Measurements from ENCODE around the gene FMR1NB. TPM values are rescaled to one million over a fixed set of nuclear protein-coding genes. Genes with fewer than 3 reads are reported as not detected.

FMR1NB gene
- not detected for polyA plus RNA-seq (2013, experiment 1 of 4)
- polyA plus RNA-seq (2013, experiment 2 of 4) = not detected
- not detected for polyA plus RNA-seq (2013, experiment 3 of 4)
- not detected for polyA plus RNA-seq (2013, experiment 4 of 4)

- WGBS, 2 experiments = 96 to 97% methylated on average over 33 of the region's 35 CpGs
- no peaks in the 10 kb centered on the region for H3K4me1 ChIP-seq (ENCODE audit: control insufficient read depth, insufficient read depth, low read length)
- no peaks in the 10 kb centered on the region for H3K27me3 ChIP-seq (ENCODE audit: control insufficient read depth, insufficient read depth, low read length, poor library complexity, severe bottlenecking)
Observed at GRCh38 chrX:147981038-147981752, at the start of gene FMR1NB. FMR1NB (plus strand) TSS chrX:147981337; CDS start chrX:147981403, 66 bp downstream.

DNA sequence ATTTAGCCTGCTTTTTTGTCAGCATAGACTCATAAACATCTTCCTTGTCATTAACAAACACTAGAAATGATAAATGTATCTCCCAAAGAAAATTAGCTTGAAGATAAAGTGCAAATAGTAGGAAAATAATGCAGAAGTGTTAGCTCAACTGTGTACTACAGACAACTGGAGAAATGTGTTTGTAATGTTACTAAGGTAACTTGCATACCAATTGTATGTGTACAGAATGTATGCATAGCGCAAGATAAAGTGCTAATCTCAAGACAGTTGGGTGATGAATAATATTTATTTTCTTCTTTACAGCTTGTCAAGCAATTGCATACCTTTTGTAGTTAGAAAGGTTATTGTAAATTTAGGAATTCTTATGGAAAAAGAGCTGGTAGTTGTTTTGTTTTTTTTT, 47.3 kb upstream of the FMR1NB start:
- no peaks in the 10 kb centered on the region for H3K27me3 ChIP-seq (ENCODE audit: control insufficient read depth, insufficient read depth, low read length, poor library complexity, severe bottlenecking)
- H3K36me3 ChIP-seq (ENCODE audit: control insufficient read depth, insufficient read depth, low read length) = peaks cover 9% of the 10 kb centered on the region
- H3K4me3 ChIP-seq (ENCODE audit: insufficient read depth, low read depth, low read length) = no peak overlapping the region
- WGBS, 2 experiments = 100% methylated on average over 1 of the region's 1 CpG; no CpG with 5 or more reads in 1 of the 2 experiments
- H3K27ac ChIP-seq (ENCODE audit: insufficient read depth, low read depth, low read length, poor library complexity, severe bottlenecking) = no peak overlapping the region
- no peaks in the 10 kb centered on the region for H3K4me1 ChIP-seq (ENCODE audit: control insufficient read depth, insufficient read depth, low read length)
- no peaks in the 10 kb centered on the region for H3K9me3 ChIP-seq (ENCODE audit: control insufficient read depth, low read length)

More at GRCh38 chrX:147981038-147981752, at the start of gene FMR1NB:
- H3K36me3 ChIP-seq (ENCODE audit: control insufficient read depth, insufficient read depth, low read length) = no peaks in the 10 kb centered on the region
- no peak within 1 kb of the TSS for H3K27ac ChIP-seq (ENCODE audit: insufficient read depth, low read depth, low read length, poor library complexity, severe bottlenecking)
- no peak within 1 kb of the TSS for H3K4me3 ChIP-seq (ENCODE audit: insufficient read depth, low read depth, low read length)
- no peaks in the 10 kb centered on the region for H3K9me3 ChIP-seq (ENCODE audit: control insufficient read depth, low read length)

- WGBS, 2 experiments = 93 to 100% methylated on average over 1 to 2 of the region's 3 CpGs
- no peak overlapping the region for H3K27ac ChIP-seq (ENCODE audit: insufficient read depth, low read depth, low read length, poor library complexity, severe bottlenecking)
- no peak overlapping the region for H3K4me3 ChIP-seq (ENCODE audit: insufficient read depth, low read depth, low read length)
- no peaks in the 10 kb centered on the region for H3K4me1 ChIP-seq (ENCODE audit: control insufficient read depth, insufficient read depth, low read length)
- peaks cover 9% of the 10 kb centered on the region for H3K36me3 ChIP-seq (ENCODE audit: control insufficient read depth, insufficient read depth, low read length)
- H3K9me3 ChIP-seq (ENCODE audit: control insufficient read depth, low read length) = no peaks in the 10 kb centered on the region
- no peaks in the 10 kb centered on the region for H3K27me3 ChIP-seq (ENCODE audit: control insufficient read depth, insufficient read depth, low read length, poor library complexity, severe bottlenecking)
Observed at GRCh38 chrX:147935156-147935758, 45.9 kb upstream of the FMR1NB start.

DNA sequence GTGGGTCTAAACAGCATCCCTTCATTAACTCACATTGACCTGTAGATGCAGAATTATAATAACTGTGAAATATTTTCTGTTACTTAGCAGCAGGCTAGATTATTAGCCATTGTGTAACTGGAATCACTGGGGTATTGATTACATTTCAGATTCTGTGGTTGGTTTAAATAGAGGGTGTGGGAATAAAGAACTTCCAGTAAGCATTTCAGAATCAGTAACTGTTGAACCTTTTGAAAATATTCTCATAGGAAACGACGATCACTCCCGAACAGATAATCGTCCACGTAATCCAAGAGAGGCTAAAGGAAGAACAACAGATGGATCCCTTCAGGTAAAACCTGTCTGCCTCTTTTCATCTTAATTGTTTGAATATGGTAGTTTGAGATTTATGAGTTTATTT, 35.9 kb upstream of the FMR1NB start:
- Histone ChIP-seq H3K9me3 (ENCODE audit: control insufficient read depth, low read length) (no peaks in the 10 kb centered on the region), H3K4me3 (ENCODE audit: insufficient read depth, low read depth, low read length) (no peak overlapping the region), H3K27me3 (ENCODE audit: control insufficient read depth, insufficient read depth, low read length, poor library complexity, severe bottlenecking) (no peaks in the 10 kb centered on the region), H3K4me1 (ENCODE audit: control insufficient read depth, insufficient read depth, low read length) (no peaks in the 10 kb centered on the region), H3K27ac (ENCODE audit: insufficient read depth, low read depth, low read length, poor library complexity, severe bottlenecking) (no peak overlapping the region), H3K36me3 (ENCODE audit: control insufficient read depth, insufficient read depth, low read length) (peaks cover 4% of the 10 kb centered on the region)
- WGBS, 2 experiments = 98 to 100% methylated on average over 5 of the region's 5 CpGs

DNA sequence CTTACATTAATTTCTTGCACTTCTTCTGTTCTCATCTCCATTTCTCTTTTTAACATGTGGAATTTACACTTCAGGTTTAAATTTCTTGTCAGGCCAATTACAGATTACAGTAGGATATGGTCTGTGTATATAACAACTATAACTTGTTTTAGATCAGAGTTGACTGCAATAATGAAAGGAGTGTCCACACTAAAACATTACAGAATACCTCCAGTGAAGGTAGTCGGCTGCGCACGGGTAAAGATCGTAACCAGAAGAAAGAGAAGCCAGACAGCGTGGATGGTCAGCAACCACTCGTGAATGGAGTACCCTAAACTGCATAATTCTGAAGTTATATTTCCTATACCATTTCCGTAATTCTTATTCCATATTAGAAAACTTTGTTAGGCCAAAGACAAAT, 32.6 kb upstream of the FMR1NB start:
- Histone ChIP-seq H3K4me3 (ENCODE audit: insufficient read depth, low read depth, low read length) (no peak overlapping the region), H3K36me3 (ENCODE audit: control insufficient read depth, insufficient read depth, low read length) (peaks cover 4% of the 10 kb centered on the region), H3K9me3 (ENCODE audit: control insufficient read depth, low read length) (no peaks in the 10 kb centered on the region), H3K27me3 (ENCODE audit: control insufficient read depth, insufficient read depth, low read length, poor library complexity, severe bottlenecking) (no peaks in the 10 kb centered on the region), H3K27ac (ENCODE audit: insufficient read depth, low read depth, low read length, poor library complexity, severe bottlenecking) (no peak overlapping the region), H3K4me1 (ENCODE audit: control insufficient read depth, insufficient read depth, low read length) (no peaks in the 10 kb centered on the region)
- 96 to 99% methylated on average over 6 of the region's 7 CpGs for WGBS, 2 experiments

GRCh38 chrX:147950352-147950751, 30.8 kb upstream of the FMR1NB start:
- Histone ChIP-seq H3K36me3 (ENCODE audit: control insufficient read depth, insufficient read depth, low read length) (peaks cover 4% of the 10 kb centered on the region), H3K4me1 (ENCODE audit: control insufficient read depth, insufficient read depth, low read length) (no peaks in the 10 kb centered on the region), H3K9me3 (ENCODE audit: control insufficient read depth, low read length) (no peaks in the 10 kb centered on the region), H3K27me3 (ENCODE audit: control insufficient read depth, insufficient read depth, low read length, poor library complexity, severe bottlenecking) (no peaks in the 10 kb centered on the region), H3K4me3 (ENCODE audit: insufficient read depth, low read depth, low read length) (no peak overlapping the region), H3K27ac (ENCODE audit: insufficient read depth, low read depth, low read length, poor library complexity, severe bottlenecking) (no peak overlapping the region)
- 93 to 100% methylated on average over 1 of the region's 1 CpG for WGBS, 2 experiments

GRCh38 chrX:147953976-147954375, 27.2 kb upstream of the FMR1NB start:
- no peaks in the 10 kb centered on the region for H3K27me3 ChIP-seq (ENCODE audit: control insufficient read depth, insufficient read depth, low read length, poor library complexity, severe bottlenecking)
- H3K36me3 ChIP-seq (ENCODE audit: control insufficient read depth, insufficient read depth, low read length) = no peaks in the 10 kb centered on the region
- H3K4me1 ChIP-seq (ENCODE audit: control insufficient read depth, insufficient read depth, low read length) = no peaks in the 10 kb centered on the region
- WGBS, 2 experiments = 82 to 95% methylated on average over 1 to 2 of the region's 2 CpGs
- no peak overlapping the region for H3K4me3 ChIP-seq (ENCODE audit: insufficient read depth, low read depth, low read length)
- no peaks in the 10 kb centered on the region for H3K9me3 ChIP-seq (ENCODE audit: control insufficient read depth, low read length)
- H3K27ac ChIP-seq (ENCODE audit: insufficient read depth, low read depth, low read length, poor library complexity, severe bottlenecking) = no peak overlapping the region

DNA sequence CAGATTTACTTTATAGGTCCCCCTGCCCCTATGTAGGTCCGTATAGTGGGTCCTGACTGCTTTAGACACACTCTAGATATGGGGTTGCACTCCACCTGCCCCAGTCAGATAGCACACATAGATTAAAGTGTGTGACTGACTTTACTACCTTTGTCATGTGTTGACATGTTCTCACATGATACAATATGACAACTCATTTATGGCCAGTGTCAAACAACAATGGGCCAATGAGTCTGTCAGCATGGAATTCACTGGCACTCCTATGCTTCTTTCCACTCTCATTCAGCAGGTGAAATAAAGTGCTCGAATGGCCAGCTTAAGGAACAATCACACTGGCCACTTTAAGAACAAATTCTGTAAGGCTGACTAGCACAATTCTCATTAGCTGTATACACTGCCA, 23.8 kb upstream of the FMR1NB start:
- no peaks in the 10 kb centered on the region for H3K27me3 ChIP-seq (ENCODE audit: control insufficient read depth, insufficient read depth, low read length, poor library complexity, severe bottlenecking)
- H3K4me1 ChIP-seq (ENCODE audit: control insufficient read depth, insufficient read depth, low read length) = no peaks in the 10 kb centered on the region
- 97 to 100% methylated on average over 2 of the region's 2 CpGs for WGBS, 2 experiments
- no peak overlapping the region for H3K27ac ChIP-seq (ENCODE audit: insufficient read depth, low read depth, low read length, poor library complexity, severe bottlenecking)
- H3K36me3 ChIP-seq (ENCODE audit: control insufficient read depth, insufficient read depth, low read length) = no peaks in the 10 kb centered on the region
- H3K9me3 ChIP-seq (ENCODE audit: control insufficient read depth, low read length) = no peaks in the 10 kb centered on the region
- H3K4me3 ChIP-seq (ENCODE audit: insufficient read depth, low read depth, low read length) = no peak overlapping the region

DNA sequence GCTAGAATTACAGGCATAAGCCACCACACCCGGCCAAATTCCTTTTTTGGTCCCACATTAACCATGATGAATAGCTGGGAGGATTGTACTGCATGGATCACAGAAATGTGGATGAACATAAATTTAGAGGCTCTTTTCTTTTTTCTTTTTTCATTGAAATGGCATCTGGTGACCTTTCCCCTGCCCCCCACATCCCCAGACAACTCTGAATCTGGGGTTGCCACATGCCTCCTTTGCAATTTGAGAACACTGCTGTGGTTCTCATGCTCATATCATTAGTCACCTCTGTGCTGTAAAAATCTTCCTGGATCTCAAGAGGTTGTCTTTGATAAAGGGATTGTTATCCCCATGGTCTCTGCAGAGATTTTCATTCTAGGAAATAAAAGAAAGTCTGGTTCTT, 22.8 kb upstream of the FMR1NB start:
- H3K4me1 ChIP-seq (ENCODE audit: control insufficient read depth, insufficient read depth, low read length) = no peaks in the 10 kb centered on the region
- no peaks in the 10 kb centered on the region for H3K27me3 ChIP-seq (ENCODE audit: control insufficient read depth, insufficient read depth, low read length, poor library complexity, severe bottlenecking)
- H3K36me3 ChIP-seq (ENCODE audit: control insufficient read depth, insufficient read depth, low read length) = no peaks in the 10 kb centered on the region
- no peak overlapping the region for H3K4me3 ChIP-seq (ENCODE audit: insufficient read depth, low read depth, low read length)
- 86 to 100% methylated on average over 1 of the region's 1 CpG for WGBS, 2 experiments
- no peak overlapping the region for H3K27ac ChIP-seq (ENCODE audit: insufficient read depth, low read depth, low read length, poor library complexity, severe bottlenecking)
- H3K9me3 ChIP-seq (ENCODE audit: control insufficient read depth, low read length) = no peaks in the 10 kb centered on the region

DNA sequence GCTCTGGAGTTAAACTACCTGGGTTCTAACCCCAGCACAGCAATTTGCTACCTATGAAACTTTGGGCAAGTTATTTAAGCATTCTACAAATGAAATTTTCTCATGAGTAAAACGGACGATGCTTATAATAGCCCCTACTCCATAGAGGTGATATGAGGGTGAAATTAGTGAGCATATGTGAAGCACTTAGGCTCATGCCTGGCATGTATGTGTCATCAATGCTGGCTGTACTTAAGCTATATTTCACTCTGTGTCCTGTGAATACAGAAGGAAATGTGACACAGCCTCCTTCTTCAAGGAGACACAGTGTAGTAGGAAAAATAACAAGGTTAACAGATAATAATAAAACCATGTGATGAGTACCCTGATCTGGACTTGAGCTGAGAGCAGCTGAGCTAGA, 20.4 kb upstream of the FMR1NB start:
- no CpG with 5 or more reads among the region's 2 CpGs for WGBS, 2 experiments
- H3K27me3 ChIP-seq (ENCODE audit: control insufficient read depth, insufficient read depth, low read length, poor library complexity, severe bottlenecking) = no peaks in the 10 kb centered on the region
- no peak overlapping the region for H3K27ac ChIP-seq (ENCODE audit: insufficient read depth, low read depth, low read length, poor library complexity, severe bottlenecking)
- H3K4me3 ChIP-seq (ENCODE audit: insufficient read depth, low read depth, low read length) = no peak overlapping the region
- no peaks in the 10 kb centered on the region for H3K36me3 ChIP-seq (ENCODE audit: control insufficient read depth, insufficient read depth, low read length)
- no peaks in the 10 kb centered on the region for H3K4me1 ChIP-seq (ENCODE audit: control insufficient read depth, insufficient read depth, low read length)
- no peaks in the 10 kb centered on the region for H3K9me3 ChIP-seq (ENCODE audit: control insufficient read depth, low read length)
